Measurements from ENCODE around the gene ERLIN1.
A peak's percentile ranks its signal among the peaks of the same experiment; 100 is the strongest.

Gene ERLIN1

GRCh38 chr10:100168313-100168643, 17.6 kb downstream of the ERLIN1 start:
- DNase-seq: no peak

GRCh38 chr10:100167553-100168312, 18.1 kb downstream of the ERLIN1 start:
- no peak for DNase-seq

GRCh38 chr10:100163704-100164621, 21.9 kb downstream of the ERLIN1 start:
- DNase-seq: no peak

GRCh38 chr10:100162696-100163095, 23.1 kb downstream of the ERLIN1 start:
- no peak for DNase-seq

- DNase-seq: no peak
Observed at GRCh38 chr10:100158044-100158805, 27.6 kb downstream of the ERLIN1 start.

- no peak for DNase-seq
Observed at GRCh38 chr10:100157156-100157555, 28.7 kb downstream of the ERLIN1 start.

- no peak for DNase-seq
Observed at GRCh38 chr10:100155936-100156335, 29.9 kb downstream of the ERLIN1 start.

GRCh38 chr10:100154666-100155065, 31.2 kb downstream of the ERLIN1 start:
- DNase-seq: no peak

GRCh38 chr10:100153239-100153825, 32.5 kb downstream of the ERLIN1 start:
- no peak for DNase-seq

- peak in 1 of 2 experiments; percentile 5 for DNase-seq
Observed at GRCh38 chr10:100151723-100152300, 34.0 kb downstream of the ERLIN1 start.

- DNase-seq: no peak
Observed at GRCh38 chr10:100148353-100149211, 37.2 kb downstream of the ERLIN1 start.

GRCh38 chr10:100146875-100147650, 38.8 kb downstream of the ERLIN1 start:
- DNase-seq: no peak

- no peak for DNase-seq
Observed at GRCh38 chr10:100146398-100146797, 39.4 kb downstream of the ERLIN1 start.

- no peak for DNase-seq
Observed at GRCh38 chr10:100143756-100144155, 42.1 kb downstream of the ERLIN1 start.

- DNase-seq: no peak
Observed at GRCh38 chr10:100141446-100142087, 44.3 kb downstream of the ERLIN1 start.

GRCh38 chr10:100140070-100140469, 45.8 kb downstream of the ERLIN1 start:
- no peak for DNase-seq

GRCh38 chr10:100138921-100139496, 46.8 kb downstream of the ERLIN1 start:
- no peak for DNase-seq

GRCh38 chr10:100135486-100135885, 50.3 kb downstream of the ERLIN1 start:
- DNase-seq: no peak

- DNase-seq: no peak
Observed at GRCh38 chr10:100133801-100134200, 52.0 kb downstream of the ERLIN1 start.

GRCh38 chr10:100132427-100132826, 53.4 kb downstream of the ERLIN1 start:
- DNase-seq: no peak

Data from NCI-H1930 (cell line).